Stomach (tissue), 4 donors: ENCODE data around the gene PPEF1.

ENCODE experiments used
- CTCF ChIP-seq, 7 experiments: fragments of 450-650 bp in 4 of 7; fragments of 200-600 bp in 3 of 7; sonication (generic) in 3 of 7; IDR thresholded peaks; one replicate each; pipeline ENCODE4 v1.5.1; 2016 to 2019; ENCODE audit warnings: antibody characterized with exemption in 7 of 7, control low read depth in 2 of 7, mild to moderate bottlenecking in 1 of 7
- EP300 ChIP-seq: sonication (generic); formaldehyde crosslinking; IDR thresholded peaks from one replicate; pipeline ENCODE4 v1.6.1; 2017; ENCODE audit warnings: antibody characterized with exemption
- POLR2A ChIP-seq, 4 donors: fragments of 450-650 bp; IDR thresholded peaks; one replicate each; pipeline ENCODE4 v1.6.1; 2016; ENCODE audit warnings: antibody characterized with exemption in 4 of 4, control low read depth in 2 of 4, mild to moderate bottlenecking in 1 of 4, moderate library complexity in 1 of 4
- POLR2AphosphoS5 ChIP-seq, 3 donors: sonication (generic); formaldehyde crosslinking; IDR thresholded peaks; one replicate each; pipeline ENCODE4 v1.6.1; 2016; ENCODE audit warnings: antibody characterized with exemption in 3 of 3

- TF ChIP-seq POLR2A (IDR thresholded peaks at IDR 0.05) (no peak), CTCF (IDR thresholded peaks at IDR 0.05) (no peak), EP300 (no peak), POLR2AphosphoS5 (IDR thresholded peaks at IDR 0.05) (no peak)
Observed at GRCh38 chrX:18677161-18677869, 30.1 kb upstream of the PPEF1 start.
